GM12878 (cell line): Measurements from ENCODE around the gene RPS8. TPM values are rescaled to one million over a fixed set of nuclear protein-coding genes. Genes with fewer than 3 reads are reported as not detected.

ENCODE experiments used
- ATAC-seq: fragments of 200-7000 bp; cut with Tn5 transposase; 3 replicates; pipeline ENCODE4 v1.9.1; 2020; ENCODE audit warnings: mild to moderate bottlenecking, moderate library complexity
- BruUV-seq: library from RNA; stranded (reverse); fragments of 400-500 nt; replicated peaks from 2 replicates; lab custom pipeline; 2021; lab: Mats Ljungman, UMichigan
- CTCF ChIA-PET: fragments of 300-600 bp; sonication (Branson Sonifier 250); formaldehyde crosslinking; extraction: SDS; loops from one replicate; lab custom pipeline; 2021; ENCODE audit warnings: inconsistent platforms; lab: Yijun Ruan, JAX
- POLR2A ChIA-PET: fragments of 350-600 bp; formaldehyde crosslinking; extraction: SDS; loops from one replicate; lab custom pipeline; 2021; ENCODE audit warnings: inconsistent platforms; lab: Charles Lee
- RAD21 ChIA-PET: fragments of 300-600 bp; sonication (Branson Sonifier 250); formaldehyde crosslinking; loops from one replicate; lab custom pipeline; 2023; ENCODE audit warnings: antibody characterized with exemption; ENCODE audit not compliant: unreplicated experiment; lab: Charles Lee
- SMC1A ChIA-PET: fragments of 300-600 bp; sonication (Branson Sonifier 250); formaldehyde crosslinking; loops from one replicate; lab custom pipeline; 2023; ENCODE audit not compliant: unreplicated experiment, uncharacterized antibody; lab: Charles Lee
- DNase-seq: peaks from one replicate; pipeline ENCODE4 v3.0.0-alpha.2; 2011; ENCODE audit warnings: low read depth, low spot score
- FAIRE-seq: peaks from 3 replicates; lab custom pipeline; 2011; peaks lifted over from hg19 to GRCh38; lab: Jason Lieb, UNC
- H2AFZ ChIP-seq: 2 replicates; pipeline ENCODE4 v1.6.0; 2011; ENCODE audit warnings: low read depth, low read length, control low read depth; ENCODE audit not compliant: control insufficient read depth
- H3K27ac ChIP-seq: 2 replicates; pipeline ENCODE4 v1.5.1; 2011; ENCODE audit warnings: control low read depth; ENCODE audit not compliant: control insufficient read depth, insufficient read depth
- H3K27me3 ChIP-seq, 2 experiments: replicated peaks in 1 of 2; 2 replicates each; pipeline versions ENCODE4 v1.6.0 to v1.6.1; 2011; ENCODE audit warnings: low read length in 1 of 2; ENCODE audit not compliant: control insufficient read depth in 2 of 2, insufficient read depth in 2 of 2
- H3K36me3 ChIP-seq, 2 experiments: 2 replicates each; pipeline ENCODE4 v1.5.1; 2011; ENCODE audit warnings: low read length in 1 of 2; ENCODE audit not compliant: control insufficient read depth in 2 of 2, insufficient read depth in 2 of 2
- H3K4me1 ChIP-seq: 2 replicates; pipeline ENCODE4 v1.6.1; 2011; ENCODE audit warnings: mild to moderate bottlenecking, low read length, moderate library complexity, mixed read lengths; ENCODE audit not compliant: control insufficient read depth, insufficient read depth
- H3K4me2 ChIP-seq: 2 replicates; pipeline ENCODE4 v1.6.0; 2011; ENCODE audit warnings: control low read depth; ENCODE audit not compliant: control insufficient read depth, insufficient read depth
- H3K4me3 ChIP-seq: fragments of 200-600 bp; sonication (generic); 2 replicates; pipeline ENCODE4 v1.5.1; 2016
- H3K79me2 ChIP-seq: 2 replicates; pipeline ENCODE4 v1.6.0; 2011; ENCODE audit warnings: low read length; ENCODE audit not compliant: control insufficient read depth, insufficient read depth
- H3K9ac ChIP-seq: 2 replicates; pipeline ENCODE4 v1.8.0; 2011; ENCODE audit warnings: low read length, control low read depth, mixed read lengths; ENCODE audit not compliant: control insufficient read depth, insufficient read depth
- H3K9me3 ChIP-seq: replicated peaks from 3 replicates; pipeline ENCODE4 v1.5.1; 2011; ENCODE audit warnings: mild to moderate bottlenecking, low read length; ENCODE audit not compliant: control insufficient read depth, insufficient read depth
- H4K20me1 ChIP-seq: 2 replicates; pipeline ENCODE4 v1.6.0; 2011; ENCODE audit not compliant: control insufficient read depth, insufficient read depth
- ELK1 ChIP-seq: IDR thresholded peaks from 2 replicates; pipeline ENCODE4 v1.6.1; 2012; ENCODE audit warnings: low read depth, low read length, improper control_type of control experiment
- EZH2 ChIP-seq: IDR thresholded peaks from 2 replicates; pipeline ENCODE4 v1.6.1; 2012; ENCODE audit warnings: low read depth, mild to moderate bottlenecking, control low read depth, inconsistent platforms, low read length, borderline replicate concordance; ENCODE audit not compliant: control insufficient read depth
- HDAC2 ChIP-seq: fragments of 200-600 bp; sonication (generic); IDR thresholded peaks from 2 replicates; pipeline ENCODE4 v1.6.1; 2017
- NR2C2 ChIP-seq: IDR thresholded peaks from 2 replicates; pipeline ENCODE4 v1.6.1; 2011; ENCODE audit warnings: borderline replicate concordance, low read depth; ENCODE audit not compliant: control insufficient read depth, insufficient read length
- RCOR1 ChIP-seq: conservative IDR thresholded peaks from 2 replicates; pipeline ENCODE4 v1.6.1; 2012; ENCODE audit warnings: low read depth, low read length, improper control_type of control experiment
- SIX5 ChIP-seq: IDR thresholded peaks from 2 replicates; pipeline ENCODE4 v1.6.1; 2011; ENCODE audit warnings: mild to moderate bottlenecking, low read depth, low read length, moderate library complexity; ENCODE audit not compliant: severe bottlenecking
- SMC3 ChIP-seq: IDR thresholded peaks from 2 replicates; pipeline ENCODE4 v1.6.1; 2011; ENCODE audit warnings: low read length, improper control_type of control experiment, borderline replicate concordance
- SREBF2 ChIP-seq: IDR thresholded peaks from 2 replicates; pipeline ENCODE4 v1.6.1; 2012; ENCODE audit warnings: mild to moderate bottlenecking, low read length
- ZBTB40 ChIP-seq: fragments of 450-650 bp; IDR thresholded peaks from 2 replicates; pipeline ENCODE4 v1.6.1; 2016; ENCODE audit warnings: mild to moderate bottlenecking, moderate library complexity, borderline replicate concordance
- WGBS: methylation state at CpG from one replicate; pipeline ENCODE4 v1.1.6; 2016; ENCODE audit warnings: low lambda C conversion rate; ENCODE audit not compliant: insufficient replicate concordance, insufficient coverage; ENCODE audit errors: missing lambda C conversion rate; 5-methylcytosine and 5-hydroxymethylcytosine counted together
- in situ Hi-C: fragments of 300-500 bp; cut with MboI; formaldehyde crosslinking; loops from 9 replicates; pipeline ENCODE4 v1.14.3; 2018; ENCODE audit warnings: mixed read lengths
- intact Hi-C: fragments of 100-400 bp; cut with micrococcal nuclease; formaldehyde crosslinking; loops from one replicate; pipeline ENCODE4 v1.14.2; 2022; ENCODE audit not compliant: unreplicated experiment
- polyA plus RNA-seq, 11 experiments: library from polyadenylated mRNA; depleted of rRNA in 4 of 11; unstranded in 6 of 11; stranded (reverse) in 5 of 11; fragments of >200 nt; fragmentation: Nextera tagmentation in 4 of 11; fragmentation: Illumina TruSeq in 1 of 11; extraction: Ambion mirVana in 4 of 11; extraction: Trizol in 1 of 11; gene quantifications; 1 replicate in 1 of 11; 2 replicates in 10 of 11; pipeline versions ENCODE4 v1.2.1 to v1.2.3, GENCODE V29; 2011 to 2016; ENCODE audit warnings: inconsistent platforms in 2 of 11, missing spikeins in 2 of 11, low read depth in 1 of 11
- total RNA-seq, 4 experiments: library from RNA; depleted of rRNA in 3 of 4; stranded (reverse); fragments of >200 nt in 3 of 4; fragmentation: Illumina TruSeq in 1 of 4; extraction: Trizol in 1 of 4; gene quantifications; 2 replicates each; pipeline versions ENCODE4 v1.2.1 to v1.2.3, GENCODE V29; 2013 to 2021

Gene RPS8
- total and polyA plus RNA-seq, 10 of the 15 experiments (the other 5 are each of a cell fraction or from before 2014, with no cell fraction given), result 1,296 to 3,461 (median 2,877) TPM

GRCh38 chr1:44787506-44787905 lies 12.2 kb downstream of the RPS8 start:
- Histone ChIP-seq H3K27me3 (no peaks in the 10 kb centered on the region), H3K4me3 (no peak overlapping the region), H2AFZ (no peak overlapping the region), H3K4me1 (peaks cover 30% of the 10 kb centered on the region), H3K9me3 (no peaks in the 10 kb centered on the region), H3K9ac (no peak overlapping the region), H4K20me1 (no peaks in the 10 kb centered on the region), H3K27ac (no peak overlapping the region), H3K79me2 (no peaks in the 10 kb centered on the region; the same call in 1 of the 2 replicates), H3K36me3 (no peaks in the 10 kb centered on the region), H3K4me2 (no peak overlapping the region)
- in situ Hi-C loops, result no loop called here
- TF ChIP-seq EZH2, result no peak
- TF ChIP-seq RCOR1, result no peak
- TF ChIP-seq NR2C2, result no peak
- TF ChIP-seq SIX5, result no peak
- no peak for TF ChIP-seq ELK1
- TF ChIP-seq SMC3, result no peak
- TF ChIP-seq HDAC2, result no peak
- TF ChIP-seq ZBTB40, result no peak
- no peak for TF ChIP-seq SREBF2
- intact Hi-C loops, result no loop called here
- RAD21 ChIA-PET, result interaction anchor here (1.3 kb wide), 1 partner anchor 13 kb away, joined by 4 read pairs; the partner anchor contains the start of gene PLK3
- SMC1A ChIA-PET, result interaction anchor here (2.3 to 2.5 kb wide), 2 partner anchors 12 to 225 kb away, joined by 6 to 12 read pairs; partner anchors contain the start of genes HECTD3, RPS8 and UROD
- ATAC-seq, result no peak
- DNase-seq, result no peak
- POLR2A ChIA-PET, result interaction anchor here (0.5 to 2.4 kb wide), 5 partner anchors 12 to 713 kb away, joined by 3 to 9 read pairs (median 4); partner anchors contain the start of gene RPS8
- WGBS, result 77% methylated on average over 10 of the region's 10 CpGs
- FAIRE-seq, result no peak
- CTCF ChIA-PET, result interaction anchor here (1.1 to 2.4 kb wide), 11 partner anchors 10 to 705 kb away, joined by 3 to 10 read pairs (median 3); partner anchors contain the start of genes HECTD3, PLK3 and UROD
- no TSS peak for BruUV-seq
